Choroid plexus epithelial cell (primary cell): ENCODE results near the gene FAM53B.
A peak's percentile ranks its signal among the peaks of the same experiment; 100 is the strongest.

Source experiments
- DNase-seq: peaks from one replicate; pipeline ENCODE4 v3.0.0-alpha.2; 2010; ENCODE audit warnings: low read depth
- H3K4me3 ChIP-seq: 2 replicates; pipeline ENCODE4 v1.5.1; 2011; ENCODE audit warnings: low read depth, mild to moderate bottlenecking, control low read depth, low read length, moderate library complexity
- CTCF ChIP-seq: conservative IDR thresholded peaks from 2 replicates; pipeline ENCODE4 v1.5.1; 2011; ENCODE audit warnings: low read depth, mild to moderate bottlenecking, control low read depth, inconsistent platforms, low read length, moderate library complexity

Gene FAM53B

GRCh38 chr10:124675261-124675660 lies 68.9 kb downstream of the FAM53B start:
- no peak overlapping the region for H3K4me3 ChIP-seq
- DNase-seq = no peak
- TF ChIP-seq CTCF = no peak

GRCh38 chr10:124674768-124675222 lies 69.4 kb downstream of the FAM53B start:
- DNase-seq = no peak
- no peak for TF ChIP-seq CTCF

GRCh38 chr10:124672181-124672638 lies 72.0 kb downstream of the FAM53B start:
- no peak for TF ChIP-seq CTCF
- no peak for DNase-seq
- no peak overlapping the region for H3K4me3 ChIP-seq

More at GRCh38 chr10:124674768-124675222, 69.4 kb downstream of the FAM53B start:
- no peak overlapping the region for H3K4me3 ChIP-seq

- H3K4me3 ChIP-seq = no peak overlapping the region
- DNase-seq = peak; percentile 23
- TF ChIP-seq CTCF = no peak
Measured at GRCh38 chr10:124671486-124672075, 72.6 kb downstream of the FAM53B start.

- no peak overlapping the region for H3K4me3 ChIP-seq
- DNase-seq = no peak
- TF ChIP-seq CTCF = no peak
Measured at GRCh38 chr10:124670849-124671248, 73.3 kb downstream of the FAM53B start.

- H3K4me3 ChIP-seq = no peak overlapping the region
- TF ChIP-seq CTCF = no peak
- no peak for DNase-seq
Measured at GRCh38 chr10:124669824-124670654, 74.1 kb downstream of the FAM53B start.
